GM10266 (cell line): ENCODE data around the gene ZNF207.

Experiments used
- DNase-seq: peaks from one replicate; pipeline ENCODE4 v3.0.0; 2012; ENCODE audit errors: extremely low spot score
- TF ChIP-seq, protein P1 (sequence below): IDR thresholded peaks from 2 replicates; pipeline ENCODE4 v1.5.1; 2012; ENCODE audit warnings: mild to moderate bottlenecking, low read depth; ENCODE audit not compliant: control insufficient read depth, insufficient read depth; ENCODE audit errors: missing control alignments

The ZNF207 gene

DNA sequence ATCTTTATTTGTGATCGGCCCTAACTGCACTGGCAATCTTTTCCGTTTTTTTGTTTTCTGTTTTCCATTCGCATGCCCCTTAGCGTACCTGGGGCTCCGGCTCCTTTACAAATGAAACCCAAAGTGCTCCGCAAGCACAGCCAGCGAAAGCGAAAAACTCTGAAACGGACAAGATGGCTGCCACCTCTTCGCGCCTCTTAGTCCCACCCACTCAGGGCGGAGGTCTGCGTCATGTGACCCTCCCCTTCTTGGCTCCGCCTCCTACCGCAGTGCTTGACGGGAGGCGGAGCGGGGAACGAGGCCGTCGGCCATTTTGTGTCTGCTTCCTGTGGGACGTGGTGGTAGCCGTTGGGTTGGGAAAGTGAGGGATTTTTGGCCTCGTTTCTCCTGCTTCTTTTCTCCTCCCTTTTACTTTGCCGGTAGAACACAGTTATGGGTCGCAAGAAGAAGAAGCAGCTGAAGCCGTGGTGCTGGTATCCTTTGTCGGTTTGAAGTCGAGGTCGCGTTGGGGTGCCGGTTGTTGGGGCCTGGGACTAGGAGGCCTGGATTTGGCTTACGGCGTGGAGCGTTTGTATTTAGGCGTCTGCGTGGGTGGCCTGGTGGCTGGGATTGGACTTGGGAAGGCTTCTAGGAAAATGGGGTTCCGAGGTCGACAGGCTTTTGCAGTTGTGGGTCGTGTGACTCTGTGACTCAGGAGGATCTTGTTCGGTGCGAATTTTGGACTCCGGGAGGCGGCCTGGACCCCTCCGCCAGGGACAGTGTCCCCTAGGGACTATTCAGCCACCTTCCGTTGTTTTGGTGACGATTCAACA is at the start of gene ZNF207:
TSS of gene ZNF207 (plus strand) at position 304 of the 812 bp plus-strand sequence. CDS start at position 433, 129 bp downstream.
- TF ChIP-seq, protein P1, sequence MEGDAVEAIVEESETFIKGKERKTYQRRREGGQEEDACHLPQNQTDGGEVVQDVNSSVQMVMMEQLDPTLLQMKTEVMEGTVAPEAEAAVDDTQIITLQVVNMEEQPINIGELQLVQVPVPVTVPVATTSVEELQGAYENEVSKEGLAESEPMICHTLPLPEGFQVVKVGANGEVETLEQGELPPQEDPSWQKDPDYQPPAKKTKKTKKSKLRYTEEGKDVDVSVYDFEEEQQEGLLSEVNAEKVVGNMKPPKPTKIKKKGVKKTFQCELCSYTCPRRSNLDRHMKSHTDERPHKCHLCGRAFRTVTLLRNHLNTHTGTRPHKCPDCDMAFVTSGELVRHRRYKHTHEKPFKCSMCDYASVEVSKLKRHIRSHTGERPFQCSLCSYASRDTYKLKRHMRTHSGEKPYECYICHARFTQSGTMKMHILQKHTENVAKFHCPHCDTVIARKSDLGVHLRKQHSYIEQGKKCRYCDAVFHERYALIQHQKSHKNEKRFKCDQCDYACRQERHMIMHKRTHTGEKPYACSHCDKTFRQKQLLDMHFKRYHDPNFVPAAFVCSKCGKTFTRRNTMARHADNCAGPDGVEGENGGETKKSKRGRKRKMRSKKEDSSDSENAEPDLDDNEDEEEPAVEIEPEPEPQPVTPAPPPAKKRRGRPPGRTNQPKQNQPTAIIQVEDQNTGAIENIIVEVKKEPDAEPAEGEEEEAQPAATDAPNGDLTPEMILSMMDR, result no peak
- peak; percentile 92 for DNase-seq

DNA sequence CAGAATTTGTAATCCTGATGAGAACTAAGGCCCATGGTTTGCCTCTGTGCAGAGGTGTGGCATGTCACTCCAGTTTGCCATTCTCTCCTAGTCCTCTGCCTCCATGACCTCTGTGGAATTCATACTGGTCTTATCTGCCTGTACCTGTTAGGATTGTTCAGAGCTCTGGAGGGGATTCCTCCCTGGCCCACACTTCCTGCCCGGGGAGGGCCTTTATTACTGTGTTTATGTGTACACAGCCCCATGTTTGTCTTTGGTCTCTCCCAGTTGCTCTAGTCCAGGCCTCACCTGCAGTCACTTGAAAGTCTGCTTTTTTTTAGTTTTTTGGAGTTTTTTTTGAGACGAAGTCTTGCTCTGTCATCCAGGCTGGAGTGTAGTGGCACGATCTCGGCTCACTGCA is 47.9 kb upstream of the ZNF207 start:
- DNase-seq, result no peak
- TF ChIP-seq, protein P1, result no peak

DNA sequence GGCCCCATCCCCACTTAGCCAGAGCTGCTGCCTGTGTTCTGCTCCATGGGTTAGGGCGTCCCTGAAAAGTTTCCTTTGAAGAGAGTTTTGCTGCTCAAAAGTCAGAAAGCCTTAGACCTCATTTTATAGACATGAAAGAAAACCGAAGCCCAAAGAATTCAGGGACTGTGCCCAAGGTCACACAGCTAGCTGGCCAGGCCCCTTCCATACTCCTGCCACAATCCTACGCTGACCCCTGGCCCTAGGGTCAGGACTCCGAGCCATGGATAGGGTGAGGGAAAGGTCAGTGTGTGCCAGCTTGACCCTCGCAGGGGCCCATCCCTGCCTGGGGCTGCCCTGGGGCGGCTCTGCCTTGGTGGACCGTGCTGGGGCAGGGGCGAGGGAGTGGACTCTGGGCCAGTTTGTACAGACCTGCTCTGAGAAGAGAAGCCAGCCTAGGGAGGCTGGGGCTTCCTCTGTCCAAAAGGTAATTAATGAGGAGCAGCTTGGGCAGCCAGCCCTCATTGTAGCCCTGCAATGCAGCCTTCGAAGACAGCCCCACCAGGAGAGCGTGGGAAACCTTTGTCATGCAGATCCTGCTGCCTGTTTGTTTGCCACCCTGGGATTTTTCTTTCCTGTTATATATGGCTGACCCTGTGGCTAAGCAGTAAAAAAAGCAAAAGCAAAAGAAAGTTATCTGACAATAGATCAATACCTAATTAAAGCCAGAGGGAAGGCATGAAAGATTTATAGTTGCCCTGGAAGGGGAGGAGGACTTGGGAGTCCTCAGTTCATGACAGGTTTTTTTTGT is 46.9 kb upstream of the ZNF207 start:
- TF ChIP-seq, protein P1, result no peak
- DNase-seq, result no peak

DNA sequence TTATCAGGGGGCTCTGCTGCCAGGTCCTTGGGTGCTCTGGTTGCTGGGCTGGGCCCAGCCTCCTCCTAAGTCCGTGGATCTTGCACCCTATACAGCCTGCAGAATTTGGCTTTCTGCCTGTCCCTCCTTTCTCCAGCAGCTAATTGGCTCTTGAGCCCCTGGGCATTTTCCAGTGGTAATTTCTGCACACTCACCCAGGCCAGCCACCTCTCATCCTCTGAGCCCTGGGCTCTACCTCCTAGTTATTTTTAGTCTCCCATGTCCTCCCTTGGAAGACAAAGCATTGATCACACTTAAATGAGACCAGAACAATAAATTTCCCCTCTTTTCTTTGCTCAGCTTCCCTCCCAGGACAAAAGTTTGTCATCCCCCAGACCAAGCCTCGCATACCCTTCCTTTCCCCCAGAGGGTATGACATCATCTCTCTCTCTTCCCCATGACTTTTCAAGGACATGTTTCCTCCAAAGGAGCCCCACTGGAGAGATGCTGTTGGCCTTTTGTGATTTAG is 46.1 kb upstream of the ZNF207 start:
- TF ChIP-seq, protein P1, result no peak
- DNase-seq, result no peak

DNA sequence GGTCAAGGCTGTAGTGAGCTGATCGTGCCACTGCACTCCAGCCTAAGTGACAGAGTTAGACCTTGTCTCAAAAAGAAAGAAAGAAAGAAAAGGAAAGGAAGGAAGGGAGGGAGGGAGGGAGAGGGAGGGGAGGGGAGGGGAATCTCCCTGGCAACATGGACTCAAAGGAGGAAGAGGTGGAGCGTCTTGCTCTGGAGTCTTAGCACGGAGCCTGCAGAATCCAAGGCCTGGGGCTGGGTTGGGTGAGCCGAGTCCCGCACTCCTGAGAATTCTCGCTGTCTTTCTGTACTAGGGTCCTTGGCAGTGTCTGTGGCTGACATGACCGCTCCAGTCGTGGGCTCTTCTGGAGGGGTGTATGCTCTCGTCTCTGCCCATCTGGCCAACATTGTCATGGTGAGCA is 44.9 kb upstream of the ZNF207 start:
- no peak for DNase-seq
- TF ChIP-seq, protein P1, result no peak

DNA sequence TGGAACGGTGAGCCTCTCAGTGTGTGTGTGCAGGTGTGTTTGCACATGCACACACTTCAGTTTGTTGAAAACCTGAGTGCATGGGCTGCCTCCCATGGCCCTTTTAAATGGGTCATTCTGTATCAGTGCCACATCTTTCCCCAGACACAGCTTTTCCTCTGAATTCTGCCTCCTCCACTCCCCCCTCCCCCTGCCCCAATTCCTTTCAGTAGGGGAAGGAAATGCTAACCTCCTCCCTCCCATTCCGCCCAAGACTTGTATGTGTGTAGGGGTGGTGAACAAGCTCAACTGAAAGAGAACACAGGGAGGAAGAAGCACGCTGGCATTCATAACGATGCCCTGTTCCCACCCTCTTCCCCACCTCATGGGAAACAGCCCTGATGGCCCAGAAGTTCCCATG is 42.3 kb upstream of the ZNF207 start:
- TF ChIP-seq, protein P1, result no peak
- DNase-seq, result no peak
